K562 (cell line): ENCODE results near the gene TPK1. TPM values are rescaled to one million over a fixed set of nuclear protein-coding genes. Genes with fewer than 3 reads are reported as not detected.
A peak's percentile ranks its signal among the peaks of the same experiment; 100 is the strongest.

Source experiments
- ATAC-seq: fragments of 200-7000 bp; cut with Tn5 transposase; 3 replicates; pipeline ENCODE4 v1.9.1; 2020; ENCODE audit warnings: moderate library complexity
- BruUV-seq: library from RNA; stranded (reverse); fragments of 400-500 nt; replicated peaks from 2 replicates; lab custom pipeline; 2021; lab: Mats Ljungman, UMichigan
- CTCF ChIA-PET: fragments of 300-600 bp; formaldehyde crosslinking; extraction: SDS; loops from one replicate; lab custom pipeline; 2021; ENCODE audit warnings: low intra/inter-chr PET ratio; lab: Yijun Ruan, JAX
- POLR2A ChIA-PET: fragments of 300-600, 350-650 bp; sonication (Branson Sonifier 250); formaldehyde crosslinking; extraction: SDS; loops from one replicate; lab custom pipeline; 2021; ENCODE audit warnings: antibody characterized with exemption, inconsistent platforms; lab: Yijun Ruan, JAX
- DNase-seq, 4 experiments: peaks; one replicate each; pipeline versions ENCODE4 v3.0.0 to v3.0.0-alpha.2; 2011 to 2018; ENCODE audit warnings: low spot score in 3 of 4, mixed read lengths in 3 of 4; ENCODE audit errors: extremely low read depth in 1 of 4
- FAIRE-seq: peaks from 2 replicates; lab custom pipeline; 2011; peaks lifted over from hg19 to GRCh38; lab: Jason Lieb, UNC
- H2AFZ ChIP-seq: 2 replicates; pipeline ENCODE4 v1.6.0; 2011; ENCODE audit warnings: low read depth, low read length, control low read depth, inconsistent platforms
- H3K27ac ChIP-seq: fragments of 200-600 bp; 3 replicates; pipeline ENCODE4 v1.8.0; 2011; ENCODE audit warnings: low read depth, mild to moderate bottlenecking, control low read depth, inconsistent platforms, low read length, moderate library complexity, mixed read lengths; ENCODE audit errors: extremely low read depth
- H3K27me3 ChIP-seq, 2 experiments: fragments of 300-600 bp in 1 of 2; 2 replicates in 1 of 2; 3 replicates in 1 of 2; pipeline versions ENCODE4 v1.6.0 to v1.8.0; 2011; ENCODE audit warnings: inconsistent platforms in 2 of 2, low read length in 2 of 2, mild to moderate bottlenecking in 1 of 2, mixed read lengths in 1 of 2, moderate library complexity in 1 of 2; ENCODE audit not compliant: control insufficient read depth in 2 of 2, insufficient read depth in 2 of 2
- H3K36me3 ChIP-seq: fragments of 300-600 bp; 3 replicates; pipeline ENCODE4 v1.8.0; 2011; ENCODE audit warnings: mild to moderate bottlenecking, low read length, inconsistent platforms; ENCODE audit not compliant: control insufficient read depth, insufficient read depth
- H3K4me1 ChIP-seq, 2 experiments: fragments of 200-600 bp in 1 of 2; replicated peaks in 1 of 2; 2 replicates in 1 of 2; 3 replicates in 1 of 2; pipeline versions ENCODE4 v1.5.1 to v1.8.0; 2011; ENCODE audit warnings: inconsistent platforms in 2 of 2, low read length in 2 of 2, mild to moderate bottlenecking in 1 of 2, mixed read lengths in 1 of 2, moderate library complexity in 1 of 2; ENCODE audit not compliant: control insufficient read depth in 2 of 2, insufficient read depth in 2 of 2
- H3K4me2 ChIP-seq: 2 replicates; pipeline ENCODE4 v1.6.1; 2011; ENCODE audit warnings: low read length, control low read depth, inconsistent platforms, mixed read lengths; ENCODE audit not compliant: insufficient read depth
- H3K4me3 ChIP-seq: fragments of 200-600 bp; sonication (generic), shearing (Covaris generic); 2 replicates; pipeline ENCODE4 v1.5.1; 2016; ENCODE audit warnings: control low read depth, inconsistent platforms
- H3K79me2 ChIP-seq: fragments of 200-600 bp; 3 replicates; pipeline ENCODE4 v1.8.0; 2011; ENCODE audit warnings: low read length, inconsistent platforms; ENCODE audit not compliant: control insufficient read depth, insufficient read depth
- H3K9ac ChIP-seq, 2 experiments: 2 replicates each; pipeline versions ENCODE4 v1.6.0 to v1.6.1; 2011; ENCODE audit warnings: low read depth in 2 of 2, low read length in 2 of 2, control low read depth in 1 of 2, inconsistent platforms in 1 of 2, mild to moderate bottlenecking in 1 of 2, mixed read lengths in 1 of 2; ENCODE audit not compliant: insufficient read depth in 1 of 2
- H3K9me1 ChIP-seq: one replicate; pipeline ENCODE4 v1.6.0; 2011; ENCODE audit warnings: inconsistent platforms, mild to moderate bottlenecking, low read length, moderate library complexity; ENCODE audit not compliant: control insufficient read depth, insufficient read depth
- H3K9me3 ChIP-seq: replicated peaks from 2 replicates; pipeline ENCODE4 v1.5.1; 2011; ENCODE audit warnings: low read depth, low read length, inconsistent platforms; ENCODE audit not compliant: control insufficient read depth, insufficient read depth
- H4K20me1 ChIP-seq: replicated peaks from 2 replicates; pipeline ENCODE4 v1.6.1; 2011; ENCODE audit warnings: low read length, inconsistent platforms, mixed read lengths; ENCODE audit not compliant: control insufficient read depth, insufficient read depth
- BRF1 ChIP-seq: IDR thresholded peaks from 3 replicates; pipeline ENCODE4 v1.6.1; 2011; ENCODE audit warnings: borderline replicate concordance, mild to moderate bottlenecking; ENCODE audit not compliant: insufficient read length; ENCODE audit errors: extremely low read depth
- CEBPB ChIP-seq: fragments of 450-650 bp; IDR thresholded peaks from 2 replicates; pipeline ENCODE4 v1.6.1; 2016; ENCODE audit warnings: missing genetic modification characterization, missing compliant biosample characterization
- E2F3 ChIP-seq: fragments of 250-450 bp; sonication (Bioruptor Pico); IDR thresholded peaks from 2 replicates; pipeline ENCODE4 v1.4.0; 2020; ENCODE audit warnings: mild to moderate bottlenecking
- HDGF ChIP-seq: fragments of 450-650 bp; IDR thresholded peaks from 2 replicates; pipeline ENCODE4 v1.6.1; 2016
- HNRNPK ChIP-seq: fragments of 200-400 bp; formaldehyde crosslinking; IDR thresholded peaks from one replicate; pipeline ENCODE4 v1.6.1; 2018; ENCODE audit warnings: mild to moderate bottlenecking, low read depth, low read length; ENCODE audit not compliant: poor library complexity, severe bottlenecking
- MAFG ChIP-seq: fragments of 450-650 bp; conservative IDR thresholded peaks from 2 replicates; pipeline ENCODE4 v1.6.1; 2016; ENCODE audit warnings: missing genetic modification characterization, missing compliant biosample characterization
- MED1 ChIP-seq: sonication (generic); formaldehyde crosslinking; IDR thresholded peaks from 2 replicates; pipeline ENCODE4 v1.8.1; 2023; ENCODE audit warnings: missing genetic modification reagents, borderline replicate concordance
- OTX1 ChIP-seq: fragments of 450-650 bp; formaldehyde crosslinking; IDR thresholded peaks from 2 replicates; pipeline ENCODE4 v1.4.0; 2022; ENCODE audit warnings: mild to moderate bottlenecking
- STAT5A ChIP-seq: IDR thresholded peaks from 2 replicates; pipeline ENCODE4 v1.6.1; 2012; ENCODE audit warnings: low read length, inconsistent platforms, borderline replicate concordance
- TEAD4 ChIP-seq, 2 experiments: sonication (generic) in 1 of 2; formaldehyde crosslinking in 1 of 2; IDR thresholded peaks; 2 replicates each; pipeline versions ENCODE4 v1.6.1 to v1.8.0; 2012 to 2022; ENCODE audit warnings: borderline replicate concordance in 1 of 2, inconsistent platforms in 1 of 2, low read length in 1 of 2, mild to moderate bottlenecking in 1 of 2, missing genetic modification reagents in 1 of 2
- THRAP3 ChIP-seq: fragments of 450-650 bp; IDR thresholded peaks from 2 replicates; pipeline ENCODE4 v1.6.1; 2016; ENCODE audit warnings: mild to moderate bottlenecking, inconsistent platforms, borderline replicate concordance
- ZC3H8 ChIP-seq: fragments of 450-650 bp; IDR thresholded peaks from 2 replicates; pipeline ENCODE4 v1.6.1; 2017
- ZNF316 ChIP-seq: fragments of 450-650 bp; IDR thresholded peaks from 2 replicates; pipeline ENCODE4 v1.6.1; 2016
- ZNF717 ChIP-seq: fragments of 250-450 bp; sonication (Bioruptor Pico); IDR thresholded peaks from 2 replicates; pipeline ENCODE4 v1.5.0; 2021
- ZNF75A ChIP-seq: fragments of 450-650 bp; formaldehyde crosslinking; IDR thresholded peaks from 2 replicates; pipeline ENCODE4 v1.4.0; 2020; ENCODE audit warnings: mild to moderate bottlenecking
- ZNF778 ChIP-seq: fragments of 450-650 bp; formaldehyde crosslinking; IDR thresholded peaks from 2 replicates; pipeline ENCODE4 v1.4.0; 2020; ENCODE audit warnings: mild to moderate bottlenecking, moderate library complexity
- ZZZ3 ChIP-seq: fragments of 450-650 bp; IDR thresholded peaks from 2 replicates; pipeline ENCODE4 v1.6.1; 2016; ENCODE audit warnings: antibody characterized with exemption, mild to moderate bottlenecking, moderate library complexity
- WGBS: fragments of 100-300 bp; shearing (Covaris generic); methylation state at CpG from one replicate; pipeline ENCODE4 v1.1.6; 2016; ENCODE audit warnings: low coverage, mixed read lengths; ENCODE audit not compliant: insufficient coverage; ENCODE audit errors: missing lambda C conversion rate; 5-methylcytosine and 5-hydroxymethylcytosine counted together
- in situ Hi-C: fragments of 300-500 bp; cut with MboI; formaldehyde crosslinking; loops from 4 replicates; pipeline ENCODE4 v1.15.0; 2018; ENCODE audit warnings: inconsistent platforms, mixed read lengths
- intact Hi-C: fragments of 100-400 bp; cut with micrococcal nuclease; formaldehyde crosslinking; loops from 2 replicates; pipeline ENCODE4 v1.14.2; 2022
- polyA plus RNA-seq, 8 experiments: library from polyadenylated mRNA; depleted of rRNA in 4 of 8; stranded (reverse) in 5 of 8; unstranded in 3 of 8; fragments of >200 nt; fragmentation: Nextera tagmentation in 2 of 8; fragmentation: Illumina TruSeq in 1 of 8; extraction: Ambion mirVana in 2 of 8; extraction: Trizol in 1 of 8; gene quantifications; 2 replicates each; pipeline versions ENCODE4 v1.2.1 to v1.2.3, GENCODE V29; 2011 to 2014; ENCODE audit warnings: inconsistent platforms in 1 of 8, missing spikeins in 1 of 8
- total RNA-seq, 7 experiments: library from RNA; depleted of rRNA in 6 of 7; stranded (reverse); fragments of >200 nt in 6 of 7; fragmentation: Illumina TruSeq in 2 of 7; extraction: Trizol in 2 of 7; gene quantifications; 2 replicates each; pipeline versions ENCODE4 v1.2.1 to v1.2.3, GENCODE V29; 2011 to 2021; ENCODE audit warnings: low replicate concordance in 1 of 7
- TF ChIP-seq, protein P1 (sequence below): sonication (generic); formaldehyde crosslinking; IDR thresholded peaks from 2 replicates; pipeline ENCODE4 v1.8.0; 2022; ENCODE audit warnings: mild to moderate bottlenecking, missing genetic modification reagents, borderline replicate concordance
- TF ChIP-seq, protein P2 (sequence below): fragments of 250-450 bp; sonication (Bioruptor Pico); IDR thresholded peaks from 2 replicates; pipeline ENCODE4 v1.5.0; 2021; ENCODE audit warnings: mild to moderate bottlenecking, borderline replicate concordance
- TF ChIP-seq, protein P3 (sequence below): fragments of 450-650 bp; IDR thresholded peaks from 2 replicates; pipeline ENCODE4 v1.6.1; 2016; ENCODE audit warnings: antibody characterized with exemption

Gene TPK1
- total and polyA plus RNA-seq, 9 of the 15 experiments (the other 6 are each of a cell fraction or from before 2014, with no cell fraction given) = 5.1 to 16.2 (median 9.2) TPM

DNA sequence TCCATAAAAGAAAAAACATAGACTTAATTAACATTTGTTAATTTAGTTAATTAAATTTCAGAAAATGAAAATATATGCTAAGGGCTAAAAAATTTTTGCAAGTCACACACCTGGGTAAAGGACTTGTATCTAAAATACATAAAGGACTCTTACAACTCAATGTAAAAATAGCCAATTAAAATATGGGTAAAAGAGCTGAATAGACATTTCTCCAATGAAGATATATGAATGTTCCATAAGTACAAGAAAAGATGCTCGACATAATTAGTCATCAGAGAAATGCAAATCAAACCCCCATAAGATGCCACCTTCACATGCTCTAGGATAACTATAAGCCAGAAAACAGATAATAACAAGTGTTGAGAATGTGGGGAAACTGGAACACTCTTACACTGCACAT, 288.0 kb downstream of the TPK1 start:
- intact Hi-C loops = no loop called here
- in situ Hi-C loops = no loop called here
- no peak for FAIRE-seq
- TF ChIP-seq BRF1 = no peak
- no peak for TF ChIP-seq TEAD4 (IDR thresholded peaks at IDR 0.05; ENCODE audit: low read length)
- TF ChIP-seq TEAD4 (CRISPR knock-in tag; IDR thresholded peaks at IDR 0.05; ENCODE audit: borderline replicate concordance) = no peak
- 0 out of 2 replicates have a peak, but pooled peaks have one; percentile 32 for TF ChIP-seq MAFG
- TF ChIP-seq, protein P1, sequence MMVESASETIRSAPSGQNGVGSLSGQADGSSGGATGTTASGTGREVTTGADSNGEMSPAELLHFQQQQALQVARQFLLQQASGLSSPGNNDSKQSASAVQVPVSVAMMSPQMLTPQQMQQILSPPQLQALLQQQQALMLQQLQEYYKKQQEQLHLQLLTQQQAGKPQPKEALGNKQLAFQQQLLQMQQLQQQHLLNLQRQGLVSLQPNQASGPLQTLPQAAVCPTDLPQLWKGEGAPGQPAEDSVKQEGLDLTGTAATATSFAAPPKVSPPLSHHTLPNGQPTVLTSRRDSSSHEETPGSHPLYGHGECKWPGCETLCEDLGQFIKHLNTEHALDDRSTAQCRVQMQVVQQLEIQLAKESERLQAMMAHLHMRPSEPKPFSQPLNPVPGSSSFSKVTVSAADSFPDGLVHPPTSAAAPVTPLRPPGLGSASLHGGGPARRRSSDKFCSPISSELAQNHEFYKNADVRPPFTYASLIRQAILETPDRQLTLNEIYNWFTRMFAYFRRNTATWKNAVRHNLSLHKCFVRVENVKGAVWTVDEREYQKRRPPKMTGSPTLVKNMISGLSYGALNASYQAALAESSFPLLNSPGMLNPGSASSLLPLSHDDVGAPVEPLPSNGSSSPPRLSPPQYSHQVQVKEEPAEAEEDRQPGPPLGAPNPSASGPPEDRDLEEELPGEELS (CRISPR knock-in tag) = no peak
- TF ChIP-seq, protein P2, sequence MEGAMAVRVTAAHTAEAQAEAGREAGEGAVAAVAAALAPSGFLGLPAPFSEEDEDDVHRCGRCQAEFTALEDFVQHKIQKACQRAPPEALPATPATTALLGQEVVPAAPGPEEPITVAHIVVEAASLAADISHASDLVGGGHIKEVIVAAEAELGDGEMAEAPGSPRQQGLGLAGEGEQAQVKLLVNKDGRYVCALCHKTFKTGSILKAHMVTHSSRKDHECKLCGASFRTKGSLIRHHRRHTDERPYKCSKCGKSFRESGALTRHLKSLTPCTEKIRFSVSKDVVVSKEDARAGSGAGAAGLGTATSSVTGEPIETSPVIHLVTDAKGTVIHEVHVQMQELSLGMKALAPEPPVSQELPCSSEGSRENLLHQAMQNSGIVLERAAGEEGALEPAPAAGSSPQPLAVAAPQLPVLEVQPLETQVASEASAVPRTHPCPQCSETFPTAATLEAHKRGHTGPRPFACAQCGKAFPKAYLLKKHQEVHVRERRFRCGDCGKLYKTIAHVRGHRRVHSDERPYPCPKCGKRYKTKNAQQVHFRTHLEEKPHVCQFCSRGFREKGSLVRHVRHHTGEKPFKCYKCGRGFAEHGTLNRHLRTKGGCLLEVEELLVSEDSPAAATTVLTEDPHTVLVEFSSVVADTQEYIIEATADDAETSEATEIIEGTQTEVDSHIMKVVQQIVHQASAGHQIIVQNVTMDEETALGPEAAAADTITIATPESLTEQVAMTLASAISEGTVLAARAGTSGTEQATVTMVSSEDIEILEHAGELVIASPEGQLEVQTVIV (CRISPR knock-in tag) = no peak
- no peak for TF ChIP-seq CEBPB (tag)
- no peak for TF ChIP-seq HDGF
- no peak for TF ChIP-seq THRAP3
- TF ChIP-seq ZNF778 = no peak
- TF ChIP-seq ZNF75A (CRISPR knock-in tag) = no peak
- no peak for TF ChIP-seq STAT5A
- no peak for TF ChIP-seq MED1 (CRISPR knock-in tag)
- no peak for TF ChIP-seq ZC3H8
- TF ChIP-seq, protein P3, sequence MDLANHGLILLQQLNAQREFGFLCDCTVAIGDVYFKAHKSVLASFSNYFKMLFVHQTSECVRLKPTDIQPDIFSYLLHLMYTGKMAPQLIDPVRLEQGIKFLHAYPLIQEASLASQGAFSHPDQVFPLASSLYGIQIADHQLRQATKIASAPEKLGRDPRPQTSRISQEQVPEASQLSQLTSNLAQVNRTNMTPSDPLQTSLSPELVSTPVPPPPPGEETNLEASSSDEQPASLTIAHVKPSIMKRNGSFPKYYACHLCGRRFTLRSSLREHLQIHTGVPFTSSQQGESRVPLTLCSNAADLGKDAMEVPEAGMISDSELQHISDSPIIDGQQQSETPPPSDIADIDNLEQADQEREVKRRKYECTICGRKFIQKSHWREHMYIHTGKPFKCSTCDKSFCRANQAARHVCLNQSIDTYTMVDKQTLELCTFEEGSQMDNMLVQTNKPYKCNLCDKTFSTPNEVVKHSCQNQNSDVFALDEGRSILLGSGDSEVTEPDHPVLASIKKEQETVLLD = no peak
- no peak for TF ChIP-seq ZNF717
- TF ChIP-seq E2F3 (CRISPR knock-in tag) = no peak
- no peak for TF ChIP-seq ZZZ3
- no peak for TF ChIP-seq HNRNPK
- TF ChIP-seq OTX1 (CRISPR knock-in tag) = no peak
- TF ChIP-seq ZNF316 = peak; percentile 76

More for the DNA sequence above, 288.0 kb downstream of the TPK1 start:
- H3K79me2 ChIP-seq = no peaks in the 10 kb centered on the region
- no TSS peak for BruUV-seq
- H3K9me3 ChIP-seq = no peaks in the 10 kb centered on the region; the same call in 1 of the 2 replicates
- POLR2A ChIA-PET = no interaction called here
- ATAC-seq (no peak), DNase-seq (no peak)
- H3K27ac ChIP-seq = no peak overlapping the region
- H3K27me3 ChIP-seq = no peaks in the 10 kb centered on the region
- no peak overlapping the region for H3K9ac ChIP-seq
- no peaks in the 10 kb centered on the region for H3K9me1 ChIP-seq
- CTCF ChIA-PET = no interaction called here
- H3K36me3 ChIP-seq = no peaks in the 10 kb centered on the region
- WGBS = 0% methylated on average over 1 of the region's 1 CpG
- no peak overlapping the region for H2AFZ ChIP-seq
- H4K20me1 ChIP-seq = no peaks in the 10 kb centered on the region
- H3K4me2 ChIP-seq = no peak overlapping the region
- H3K4me3 ChIP-seq = no peak overlapping the region
- no peaks in the 10 kb centered on the region for H3K4me1 ChIP-seq
